ENCODE data around the gene DCAF8L2.

- TF ChIP-seq CTCF (conservative IDR thresholded peaks at IDR 0.05; ENCODE audit: low read depth, low read length) (no peak), EZH2 (IDR thresholded peaks at IDR 0.05; ENCODE audit: low read length, unreplicated experiment) (no peak), EZH2phosphoT487 (IDR thresholded peaks at IDR 0.05; ENCODE audit: borderline replicate concordance, low read length) (no peak)
These were observed 29.3 kb downstream of the DCAF8L2 start for GRCh38 chrX:27619459-27619858.
